ENCODE data around the gene CTSE.

Gene CTSE

DNA sequence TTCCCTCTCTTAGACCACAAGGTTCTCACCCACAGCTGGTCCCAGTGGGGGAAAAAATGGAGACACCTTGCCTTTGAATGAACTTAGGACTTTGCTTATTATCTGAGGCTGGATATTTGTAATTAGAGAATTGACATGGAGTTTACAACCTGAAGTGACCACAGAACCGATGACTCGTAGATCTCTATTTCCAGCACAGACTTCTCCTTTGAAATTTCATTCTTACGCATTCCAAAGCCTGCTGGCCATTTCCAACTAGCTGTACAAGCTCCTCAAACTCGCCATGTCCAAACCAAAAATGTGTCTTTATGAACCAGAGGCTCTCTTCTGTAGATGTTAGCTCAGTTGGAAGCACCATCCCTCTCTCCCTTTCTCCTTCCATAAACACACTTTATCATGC, 32.5 kb downstream of the CTSE start:
- DNase-seq (ENCODE audit: low read depth), result no peak

DNA sequence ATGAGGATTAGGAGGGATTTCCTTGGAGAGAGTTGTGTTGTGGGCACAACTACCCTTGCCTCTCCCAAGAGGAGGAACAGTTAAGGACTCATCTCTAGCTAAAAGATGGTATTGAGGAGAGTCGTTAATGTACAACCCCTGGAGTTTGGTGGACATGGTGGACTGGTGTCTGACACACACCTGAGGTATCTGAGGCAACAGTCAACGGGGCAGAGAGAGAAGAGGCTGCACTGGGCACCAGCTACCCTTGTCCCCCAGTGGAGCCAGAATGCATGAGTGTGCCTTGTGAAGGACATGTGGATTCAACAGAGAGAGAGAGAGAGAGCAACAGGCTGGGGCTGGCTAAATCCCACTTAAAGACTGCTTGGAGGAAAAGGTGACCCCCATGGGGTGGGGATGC, 33.5 kb downstream of the CTSE start:
- DNase-seq (ENCODE audit: low read depth), result no peak

DNA sequence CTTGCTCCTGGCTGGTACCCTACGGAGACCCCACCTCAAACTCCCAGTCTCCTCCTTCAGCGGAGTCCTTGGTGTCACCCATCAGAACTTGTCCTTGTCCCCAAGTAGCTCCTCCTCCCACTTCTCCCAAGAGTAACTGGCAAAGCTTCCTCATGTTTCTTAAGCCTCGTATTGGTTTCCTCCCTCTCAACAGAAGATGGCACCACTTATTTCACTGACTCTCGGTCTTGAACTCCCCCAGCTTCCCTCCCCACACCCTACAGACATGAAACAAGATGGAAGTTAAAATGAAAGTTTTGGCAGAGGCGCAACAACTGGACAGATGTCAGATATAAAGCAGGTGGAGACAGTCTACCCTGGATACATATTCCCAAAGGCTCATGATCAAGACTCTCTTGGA, 33.9 kb downstream of the CTSE start:
- DNase-seq (ENCODE audit: low read depth), result no peak

DNA sequence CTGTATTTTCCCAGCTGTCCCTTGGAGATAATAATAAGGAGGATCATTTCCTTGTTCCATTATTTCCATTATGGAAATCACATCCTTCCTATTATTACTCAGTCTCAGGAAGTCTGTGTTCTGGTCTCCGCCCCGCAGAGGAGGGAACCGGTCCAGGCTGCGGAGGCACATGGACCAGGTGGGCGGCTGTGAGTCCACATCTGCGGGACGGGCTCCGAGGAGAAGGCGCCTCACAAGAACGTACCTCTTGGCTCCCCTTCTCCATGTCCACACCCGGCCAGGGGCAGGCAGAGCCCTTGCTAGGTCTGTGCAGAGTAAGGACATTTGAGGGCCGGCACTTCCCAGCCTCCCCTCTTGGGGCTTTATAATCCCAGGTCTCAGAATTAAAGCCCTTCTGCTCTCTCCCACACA, 35.1 kb downstream of the CTSE start:
- no peak for DNase-seq (ENCODE audit: low read depth)

DNA sequence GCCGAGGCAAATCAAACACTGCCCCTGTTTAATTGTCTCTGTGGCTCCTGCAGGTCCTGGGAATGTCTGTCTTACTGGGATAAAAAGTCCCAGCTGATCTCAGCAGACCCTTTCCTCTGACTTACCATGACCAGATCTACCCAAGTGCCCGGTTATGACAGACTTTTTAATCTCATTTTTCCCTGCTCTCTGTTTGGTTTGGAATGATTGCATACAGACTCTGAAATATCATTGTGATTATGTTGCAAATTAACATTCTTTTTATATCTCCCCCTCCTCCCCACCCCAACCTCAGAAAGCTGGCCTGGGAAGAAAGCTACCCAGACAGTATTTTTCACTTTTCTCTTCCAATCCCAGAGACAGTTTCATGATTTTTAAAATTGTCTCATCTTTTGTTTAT, 36.8 kb downstream of the CTSE start:
- no peak for DNase-seq (ENCODE audit: low read depth)

DNA sequence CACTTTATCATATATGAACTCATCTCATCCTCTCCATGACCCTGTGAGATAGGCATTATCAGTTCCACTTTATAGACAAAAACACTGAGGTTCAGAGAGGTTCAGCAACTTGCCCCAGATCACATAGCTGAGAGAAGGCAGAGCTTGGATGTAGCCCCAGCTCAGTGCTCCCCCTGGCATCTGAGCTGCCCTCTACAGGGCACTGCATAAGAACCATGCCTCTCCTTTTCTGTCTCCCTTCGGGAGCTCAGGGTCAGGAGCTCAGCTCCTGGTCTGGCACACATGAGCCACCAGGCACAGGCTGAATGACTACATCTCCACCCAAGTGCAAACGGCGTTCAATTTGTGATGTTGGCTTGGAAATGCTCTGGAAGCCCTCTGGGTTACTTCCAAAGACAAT, 37.4 kb downstream of the CTSE start:
- no peak for DNase-seq (ENCODE audit: low read depth)

DNA sequence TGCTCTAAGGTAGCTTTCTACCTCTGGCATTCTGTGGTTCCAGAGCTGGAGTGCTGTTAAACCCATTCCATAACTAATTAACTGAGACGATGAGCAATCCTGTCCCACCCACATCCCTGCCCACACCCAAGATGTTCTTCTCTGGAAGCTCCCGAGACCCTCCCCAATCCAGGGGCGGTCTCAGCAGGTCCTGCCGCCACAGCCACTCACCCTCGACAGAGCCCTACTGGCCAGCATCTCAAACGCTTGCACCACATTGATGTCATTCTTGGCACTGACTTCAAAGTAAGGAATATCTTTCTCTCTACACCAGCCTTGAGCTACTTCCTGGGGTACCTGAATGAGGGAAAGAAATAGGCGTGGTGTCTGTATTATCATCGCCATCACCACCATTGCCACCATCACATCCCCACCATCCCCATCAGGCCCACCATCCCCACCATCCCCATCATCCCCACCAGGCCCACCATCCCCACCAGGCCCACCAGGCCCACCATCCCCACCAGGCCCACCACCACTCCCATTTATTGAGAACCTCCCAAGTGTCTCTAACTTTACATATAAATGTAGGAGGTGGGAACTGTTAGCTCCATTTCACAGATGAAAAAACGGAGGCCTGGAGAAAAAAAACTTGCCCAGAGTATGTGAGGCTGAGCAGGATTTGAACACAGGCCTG, 38.2 kb downstream of the CTSE start:
- DNase-seq (ENCODE audit: low read depth), result no peak

DNA sequence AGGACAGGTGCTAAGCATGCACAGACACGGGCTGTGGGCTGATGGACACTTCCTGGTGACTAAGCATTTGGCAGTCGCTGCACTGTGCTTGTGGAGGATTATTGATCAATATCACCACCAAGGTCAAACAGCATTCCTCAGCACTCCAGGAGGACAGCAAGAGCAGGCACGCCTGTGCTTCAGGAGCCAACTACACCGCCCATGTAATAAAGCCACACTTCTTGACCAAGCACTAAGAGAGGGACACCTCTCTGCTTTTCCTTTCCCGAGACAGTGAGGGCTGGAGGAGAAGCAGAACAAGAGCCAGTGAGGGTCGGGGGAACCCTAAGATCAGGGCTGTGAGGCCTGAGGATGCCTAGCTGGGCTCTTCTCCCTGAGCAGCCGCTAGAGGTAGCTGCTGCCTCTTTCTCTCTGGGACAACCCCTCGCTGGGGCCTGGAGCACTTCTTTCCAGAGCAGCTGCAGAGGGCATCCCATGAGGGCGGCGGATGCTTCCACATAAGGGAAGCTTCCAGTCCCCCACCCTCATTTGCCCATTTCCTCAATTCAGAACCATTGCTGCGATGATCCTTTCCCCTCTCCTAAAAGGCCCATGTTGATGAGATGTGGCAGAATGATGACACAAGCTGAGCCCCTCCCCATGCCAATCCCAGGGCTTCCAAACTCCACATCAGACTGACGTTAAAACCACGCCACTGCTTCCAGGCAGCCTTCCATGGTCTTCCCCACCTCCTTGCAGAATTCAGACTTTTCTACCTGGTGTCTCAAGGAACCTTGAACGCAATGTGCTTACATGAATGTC, 39.6 kb downstream of the CTSE start:
- DNase-seq (ENCODE audit: low read depth), result no peak

DNA sequence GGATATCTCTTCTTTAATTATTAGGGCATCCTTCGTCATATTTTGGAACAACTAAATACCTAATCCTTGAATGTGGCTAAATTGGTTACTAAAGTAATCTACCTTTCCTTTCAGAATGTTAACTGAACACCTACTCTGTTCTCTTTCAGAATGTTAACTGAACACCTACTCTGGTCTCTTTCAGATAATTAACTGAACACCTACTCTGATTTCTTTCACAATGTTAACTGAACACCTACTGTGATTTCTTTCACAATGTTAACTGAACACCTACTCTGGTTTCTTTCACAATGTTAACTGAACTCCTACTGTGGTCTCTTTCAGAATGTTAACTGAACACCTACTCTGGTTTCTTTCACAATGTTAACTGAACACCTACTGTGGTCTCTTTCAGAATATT, 42.4 kb downstream of the CTSE start:
- DNase-seq (ENCODE audit: low read depth), result no peak

DNA sequence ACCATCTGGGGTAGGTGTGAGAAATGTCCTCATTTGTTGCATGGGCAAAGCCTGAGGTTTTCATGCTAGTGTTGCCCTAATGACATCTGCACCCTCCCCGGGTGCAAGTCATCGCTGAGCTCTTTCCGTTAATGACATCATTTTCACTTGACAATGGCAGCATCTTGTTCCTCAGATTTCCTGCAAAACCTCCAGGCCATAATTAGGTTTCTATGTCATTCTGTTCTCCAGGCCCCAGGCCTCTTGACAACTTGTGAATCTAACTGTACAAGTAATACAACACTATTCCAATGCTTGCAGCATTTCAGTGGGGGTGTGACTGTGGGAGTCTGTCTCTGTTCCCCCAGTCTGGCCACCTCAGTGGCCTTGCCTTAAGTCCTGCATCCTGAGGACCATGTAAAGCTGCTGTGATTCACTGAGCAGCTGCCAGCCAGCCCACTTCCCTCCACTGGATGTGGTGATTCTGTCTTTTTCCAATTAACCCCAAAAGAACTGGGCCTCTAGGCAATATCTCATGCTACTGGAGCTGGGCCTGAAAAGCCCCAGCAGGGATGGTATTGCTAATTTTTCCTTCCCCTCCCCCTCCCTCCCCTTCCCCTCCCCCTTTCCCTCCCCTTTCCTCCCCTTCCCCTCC, 43.3 kb downstream of the CTSE start:
- DNase-seq (ENCODE audit: low read depth), result no peak

DNA sequence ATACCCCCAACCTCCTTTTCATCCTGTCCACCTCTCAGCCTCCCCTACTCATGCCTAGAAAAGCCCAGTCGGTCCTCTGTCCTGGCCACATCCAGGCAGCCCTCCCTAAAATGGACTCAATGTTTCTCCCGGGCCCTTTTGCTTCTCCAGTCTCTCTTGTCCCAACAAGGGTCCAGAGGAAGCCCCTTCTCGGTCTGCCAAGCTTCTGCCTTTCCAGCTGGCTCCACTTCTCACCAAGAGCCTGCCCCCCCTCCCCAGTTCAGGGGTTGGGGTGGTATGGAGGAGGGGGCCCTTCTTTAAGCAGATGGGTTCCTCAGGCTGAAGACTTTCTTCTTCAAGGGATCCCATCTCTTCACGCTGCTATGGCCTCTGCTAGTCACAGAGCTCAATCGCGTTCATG, 44.4 kb downstream of the CTSE start:
- DNase-seq (ENCODE audit: low read depth), result no peak

DNA sequence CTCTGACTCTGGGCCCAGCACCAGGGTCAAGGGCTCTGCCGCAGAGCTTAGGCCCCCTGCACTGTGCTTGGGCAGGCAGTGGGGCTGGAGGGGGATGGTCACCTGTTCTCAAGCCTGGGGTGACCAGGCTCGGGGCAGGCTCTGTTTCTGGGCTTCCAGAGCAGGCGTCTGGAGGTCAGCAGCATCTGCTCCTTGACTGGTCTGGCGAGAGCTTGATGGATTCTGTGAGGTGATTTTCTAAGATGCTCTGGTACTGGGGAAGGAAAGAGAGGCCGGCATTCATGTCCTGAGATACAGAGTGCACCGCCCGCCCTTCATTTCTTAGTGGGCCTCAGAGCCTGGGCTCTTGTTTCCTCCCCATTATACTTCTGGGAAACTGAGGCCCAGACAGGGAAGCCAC, 45.0 kb downstream of the CTSE start:
- no peak for DNase-seq (ENCODE audit: low read depth)

DNA sequence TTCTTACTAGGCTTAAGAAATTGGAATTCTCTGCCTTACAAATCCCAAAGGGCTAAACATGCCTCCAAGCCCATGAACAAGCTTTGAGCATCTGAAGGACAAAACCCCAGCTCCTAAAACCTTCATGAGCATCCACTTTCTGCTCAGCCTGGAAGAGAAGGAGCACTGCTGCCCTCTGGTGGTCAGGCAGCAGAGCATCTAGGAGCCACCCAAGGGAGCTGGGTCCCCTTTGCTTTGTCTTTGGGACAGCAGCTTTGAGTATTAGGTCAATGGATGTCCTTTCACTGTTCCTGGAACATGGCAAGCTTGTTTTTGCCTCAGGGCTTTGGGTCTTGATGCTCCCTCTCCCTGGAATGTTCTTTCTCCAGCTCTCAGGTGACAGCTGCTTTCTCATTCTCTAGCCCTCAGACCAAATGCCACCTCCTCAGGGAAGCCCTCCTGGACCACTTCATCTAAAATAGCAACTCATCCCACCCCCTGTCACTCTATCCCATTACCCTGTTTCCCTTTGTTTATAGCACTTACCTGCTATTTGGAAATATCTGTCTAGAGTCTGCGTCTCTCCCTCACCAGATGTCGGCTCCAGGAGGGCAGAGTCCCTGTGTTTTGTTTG, 46.2 kb downstream of the CTSE start:
- peak; percentile 28 for DNase-seq (ENCODE audit: low read depth)

DNA sequence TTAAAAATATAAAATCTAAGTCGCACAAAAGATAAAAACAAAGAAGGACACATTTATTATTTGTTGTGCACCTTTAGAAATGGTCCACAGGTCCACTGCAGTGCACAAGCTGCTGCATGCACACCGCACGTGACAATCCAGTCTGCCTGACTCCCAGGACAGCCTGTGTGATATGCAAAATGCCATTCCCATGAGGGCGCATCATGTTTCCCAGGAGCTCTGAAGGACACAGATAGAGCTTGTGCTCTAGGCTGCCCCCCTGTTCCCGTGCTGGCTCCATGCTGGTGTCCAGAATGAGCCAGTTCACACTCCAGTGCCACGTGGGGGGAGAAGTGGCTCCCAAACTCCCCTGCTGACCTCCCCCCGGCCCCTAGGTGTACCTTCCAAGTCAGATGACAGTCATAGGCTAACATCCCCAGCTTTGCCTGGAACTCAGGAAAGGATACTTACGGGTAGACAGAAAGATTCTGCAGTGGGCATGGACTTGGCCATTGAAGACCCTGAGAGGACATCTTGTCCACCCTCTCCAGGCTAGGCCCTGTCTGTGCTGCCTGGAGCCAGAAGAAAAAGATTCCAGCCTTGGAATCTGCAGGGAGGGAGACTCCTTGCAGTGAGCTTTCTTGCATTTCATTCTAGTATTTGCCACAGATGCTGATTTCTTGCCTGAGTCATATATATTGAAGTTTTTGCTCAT, 46.8 kb downstream of the CTSE start:
- DNase-seq (ENCODE audit: low read depth), result no peak

DNA sequence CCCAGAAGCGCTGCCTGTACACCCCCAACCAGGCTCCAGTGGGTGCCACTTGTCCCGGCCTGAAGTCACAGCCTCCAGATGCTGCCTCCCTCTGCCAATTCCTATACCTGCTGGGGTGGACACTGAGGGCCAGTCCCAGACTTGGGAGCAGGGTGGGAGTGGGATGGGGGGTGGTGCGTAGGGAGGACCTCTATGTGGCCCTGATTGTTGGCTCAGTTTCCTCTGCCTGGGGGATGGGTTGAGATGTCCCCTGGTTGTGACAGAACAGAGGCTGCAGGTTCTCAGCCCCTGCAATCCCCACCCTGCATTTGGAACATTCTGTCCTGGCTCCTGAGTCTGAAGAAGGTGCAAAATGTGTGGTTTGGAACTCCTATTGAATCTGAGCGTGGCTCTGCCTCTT, 47.7 kb downstream of the CTSE start:
- DNase-seq (ENCODE audit: low read depth), result no peak

DNA sequence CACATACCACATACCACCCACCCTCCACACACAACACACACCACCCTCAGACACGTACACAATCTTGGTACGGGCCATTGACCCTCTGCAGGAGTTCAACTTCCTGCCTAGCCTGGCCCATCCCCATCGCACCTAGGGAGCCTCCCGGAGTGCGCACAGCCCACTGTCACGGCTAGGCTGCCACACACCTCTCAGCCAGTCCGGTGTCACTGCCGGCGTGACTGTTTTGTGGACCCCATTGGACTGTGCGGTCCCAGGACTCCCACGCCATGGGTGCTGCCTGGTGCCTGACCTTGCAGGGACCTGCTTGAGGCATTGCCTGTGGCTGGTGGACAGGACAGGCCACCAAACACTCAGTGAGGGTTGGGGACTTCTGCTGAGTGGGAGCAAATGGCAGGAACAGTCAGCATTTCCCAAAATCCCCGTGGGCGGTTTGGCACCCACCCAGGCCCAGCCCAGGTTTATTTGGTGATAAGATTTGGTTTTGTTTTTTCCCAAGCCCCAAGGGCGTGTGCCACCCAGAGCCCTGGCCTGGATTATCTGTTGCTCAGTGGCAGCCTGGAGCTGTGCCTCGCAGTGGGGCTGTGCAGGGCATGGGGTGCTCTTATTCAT, 48.2 kb downstream of the CTSE start:
- no peak for DNase-seq (ENCODE audit: low read depth)

DNA sequence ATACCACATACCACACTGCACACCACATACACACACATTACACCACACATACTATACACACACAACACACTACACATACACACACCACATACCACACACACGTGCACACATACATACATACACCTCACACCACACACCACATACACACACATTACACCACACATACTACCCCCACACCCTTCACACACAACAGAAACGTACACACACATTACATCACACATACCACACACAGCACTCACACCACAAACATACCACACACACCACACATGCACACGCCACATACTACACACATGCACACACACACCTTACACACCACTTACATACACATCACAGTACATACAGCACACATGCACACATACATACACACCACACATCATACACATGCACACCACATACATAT, 49.0 kb downstream of the CTSE start:
- DNase-seq (ENCODE audit: low read depth), result no peak

DNA sequence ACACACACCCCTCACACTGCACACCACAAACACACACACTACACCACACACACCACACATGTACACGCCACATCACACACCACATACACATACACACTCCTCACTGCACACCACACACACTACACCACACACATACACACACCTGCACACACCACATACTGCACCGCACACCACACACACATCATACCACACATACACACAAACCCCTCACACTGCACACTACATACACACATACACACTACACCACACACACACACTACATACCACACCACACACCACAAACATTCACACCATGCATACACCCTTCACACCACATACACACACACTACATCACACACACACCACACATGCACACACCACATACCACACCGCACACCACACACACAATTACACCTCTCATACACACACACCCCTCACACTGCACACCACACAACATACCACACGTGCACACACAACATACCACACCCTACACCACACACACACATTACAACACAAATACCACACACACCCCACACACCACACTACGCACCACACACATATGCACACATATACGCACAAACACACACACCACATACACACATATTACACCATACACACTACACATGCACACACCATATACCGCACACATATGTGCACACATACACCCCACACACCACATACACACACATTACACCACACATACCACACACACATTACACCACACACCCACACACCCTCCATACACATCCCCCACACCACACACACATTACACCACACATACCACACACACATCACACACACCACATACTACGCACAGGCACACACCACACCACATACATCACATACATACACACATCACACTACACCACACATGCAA, 50.1 kb downstream of the CTSE start:
- no peak for DNase-seq (ENCODE audit: low read depth)

DNA sequence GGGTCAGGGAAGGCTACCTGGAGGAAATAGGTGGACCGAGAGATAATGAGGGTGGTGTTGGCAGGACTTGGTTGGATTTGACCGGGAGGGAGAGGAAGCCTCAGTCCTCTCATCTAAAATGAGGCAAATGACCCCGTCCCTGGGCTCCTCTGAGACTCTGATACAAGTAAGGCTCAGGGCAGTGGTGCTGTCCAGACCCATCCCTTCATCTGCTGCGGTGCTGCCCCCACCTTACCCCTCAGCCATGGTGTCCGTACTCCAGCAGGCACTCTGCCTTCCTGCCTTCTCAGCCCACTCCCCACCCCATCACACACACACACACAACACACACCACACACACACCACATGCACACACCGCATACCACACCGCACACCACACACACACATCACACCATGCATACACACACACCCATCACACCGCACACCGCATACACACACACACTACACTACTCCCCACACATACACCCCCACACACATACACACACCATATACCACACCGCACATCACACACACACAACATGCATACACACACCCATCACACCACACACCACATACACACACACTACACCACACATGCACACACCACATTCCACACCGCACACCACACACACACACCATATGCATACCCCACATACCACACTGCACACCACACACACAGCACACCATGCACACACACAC, 51.1 kb downstream of the CTSE start:
- DNase-seq (ENCODE audit: low read depth), result no peak

DNA sequence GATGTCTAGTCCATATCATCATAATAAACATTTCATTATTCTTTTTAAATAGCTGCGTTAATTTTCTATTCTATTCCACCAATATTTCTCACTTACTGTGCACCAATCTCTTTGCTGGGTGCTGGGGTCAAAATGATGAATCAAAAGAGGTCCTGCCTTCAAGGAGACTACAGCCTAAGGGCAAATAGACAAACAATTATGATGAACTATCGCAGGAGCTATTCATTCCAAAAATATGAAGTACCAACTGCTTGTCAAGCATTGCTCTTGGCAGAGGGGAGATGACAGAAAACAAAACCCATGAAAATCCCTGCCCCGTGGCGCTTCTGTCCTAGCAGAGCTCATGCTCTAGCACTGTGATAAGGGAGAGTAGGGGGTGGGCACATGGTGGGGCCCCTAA, 51.6 kb downstream of the CTSE start:
- no peak for DNase-seq (ENCODE audit: low read depth)

All from stimulated activated CD8-positive, alpha-beta memory T cell treated with anti-CD3 and anti-CD28 coated beads, Interleukin-12 subunit alpha, Interleukin-12 subunit beta, amount 100 ng/mL, for 4 hours (primary cell).